Naive thymus-derived CD4-positive, alpha-beta T cell (primary cell): ENCODE data around the gene BPGM. TPM values are rescaled to one million over a fixed set of nuclear protein-coding genes. Genes with fewer than 3 reads are reported as not detected.

Experiments used
- ATAC-seq: fragments of 150-1000 bp; cut with Tn5 transposase; 2 replicates; pipeline ENCODE4 v1.10.0; 2021; ENCODE audit warnings: mild to moderate bottlenecking, moderate library complexity
- CTCF ChIA-PET: fragments of 350-600 bp; sonication (Branson Sonifier 250); formaldehyde crosslinking; loops from one replicate; lab custom pipeline; 2021; ENCODE audit warnings: antibody characterized with exemption; lab: Charles Lee
- POLR2A ChIA-PET: fragments of 350-600 bp; sonication (Branson Sonifier 250); formaldehyde crosslinking; loops from one replicate; lab custom pipeline; 2021; ENCODE audit warnings: antibody characterized with exemption, inconsistent platforms; lab: Charles Lee
- DNase-seq, 9 donors: peaks; one replicate each; pipeline versions ENCODE4 v3.0.0 to v3.0.0-alpha.2; 2020 to 2022; ENCODE audit warnings: mixed read lengths in 1 of 9
- H3K27ac ChIP-seq: one replicate; pipeline ENCODE4 v1.7.0; 2013; ENCODE audit warnings: mild to moderate bottlenecking, low read depth, low read length, moderate library complexity
- H3K27me3 ChIP-seq, 2 donors: one replicate each; pipeline ENCODE4 v1.7.0; 2013; ENCODE audit warnings: low read length in 2 of 2, mild to moderate bottlenecking in 2 of 2, moderate library complexity in 2 of 2; ENCODE audit not compliant: control insufficient read depth in 2 of 2, insufficient read depth in 2 of 2
- H3K36me3 ChIP-seq, 3 experiments: 1 replicate in 2 of 3; 2 replicates in 1 of 3; pipeline ENCODE4 v1.7.0; 2013; ENCODE audit warnings: low read length in 3 of 3, mild to moderate bottlenecking in 3 of 3, moderate library complexity in 1 of 3; ENCODE audit not compliant: insufficient read depth in 3 of 3, control insufficient read depth in 2 of 3
- H3K4me1 ChIP-seq, 2 donors: one replicate each; pipeline ENCODE4 v1.7.0; 2013; ENCODE audit warnings: low read length in 2 of 2, mild to moderate bottlenecking in 2 of 2, moderate library complexity in 1 of 2; ENCODE audit not compliant: control insufficient read depth in 2 of 2, insufficient read depth in 2 of 2
- H3K4me3 ChIP-seq: 2 replicates; pipeline ENCODE4 v1.7.0; 2013; ENCODE audit warnings: mild to moderate bottlenecking, low read length
- H3K9me3 ChIP-seq, 3 experiments: 1 replicate in 2 of 3; 2 replicates in 1 of 3; pipeline ENCODE4 v1.7.0; 2013; ENCODE audit warnings: low read length in 3 of 3; ENCODE audit not compliant: control insufficient read depth in 2 of 3
- H3K27ac Mint-ChIP-seq, 9 donors: one replicate each; pipeline ENCODE4 v1.8.0; 2020 to 2022; ENCODE audit warnings: mixed read lengths in 9 of 9, mild to moderate bottlenecking in 8 of 9, moderate library complexity in 5 of 9, inconsistent platforms in 2 of 9
- H3K27me3 Mint-ChIP-seq, 5 donors: one replicate each; pipeline ENCODE4 v1.8.0; 2021 to 2022; ENCODE audit warnings: mixed read lengths in 5 of 5, mild to moderate bottlenecking in 1 of 5
- H3K36me3 Mint-ChIP-seq, 5 donors: one replicate each; pipeline ENCODE4 v1.8.0; 2020 to 2022; ENCODE audit warnings: mixed read lengths in 5 of 5, mild to moderate bottlenecking in 3 of 5, inconsistent platforms in 1 of 5
- H3K4me1 Mint-ChIP-seq, 7 donors: one replicate each; pipeline ENCODE4 v1.8.0; 2020 to 2022; ENCODE audit warnings: mixed read lengths in 7 of 7, mild to moderate bottlenecking in 3 of 7, inconsistent platforms in 1 of 7
- H3K4me3 Mint-ChIP-seq, 10 donors: one replicate each; pipeline ENCODE4 v1.8.0; 2020 to 2022; ENCODE audit warnings: mild to moderate bottlenecking in 10 of 10, mixed read lengths in 10 of 10, moderate library complexity in 6 of 10, inconsistent platforms in 2 of 10
- H3K9me3 Mint-ChIP-seq, 11 donors: one replicate each; pipeline ENCODE4 v1.8.0; 2020 to 2022; ENCODE audit warnings: mixed read lengths in 11 of 11, mild to moderate bottlenecking in 4 of 11, inconsistent platforms in 1 of 11, moderate library complexity in 1 of 11
- intact Hi-C, 2 donors: fragments of 100-400 bp; cut with micrococcal nuclease; formaldehyde crosslinking; loops; one replicate each; pipeline ENCODE4 v1.15.1; 2023
- polyA plus RNA-seq, 2 donors: library from polyadenylated mRNA; unstranded; fragments of 300-500 nt; fragmentation: Illumina TruSeq; gene quantifications; one replicate each; pipeline ENCODE4 v1.2.3, GENCODE V29; 2021
- total RNA-seq, 6 experiments: library from RNA in 5 of 6; stranded (reverse) in 5 of 6; gene quantifications; 1 replicate in 5 of 6; 2 replicates in 1 of 6; pipeline ENCODE4 v1.2.3 and lab custom pipeline; 2021 to 2026

Gene BPGM
- total and polyA plus RNA-seq, 7 experiments from 2014 or later: 12.7 to 33.9 (median 19.0) TPM

DNA sequence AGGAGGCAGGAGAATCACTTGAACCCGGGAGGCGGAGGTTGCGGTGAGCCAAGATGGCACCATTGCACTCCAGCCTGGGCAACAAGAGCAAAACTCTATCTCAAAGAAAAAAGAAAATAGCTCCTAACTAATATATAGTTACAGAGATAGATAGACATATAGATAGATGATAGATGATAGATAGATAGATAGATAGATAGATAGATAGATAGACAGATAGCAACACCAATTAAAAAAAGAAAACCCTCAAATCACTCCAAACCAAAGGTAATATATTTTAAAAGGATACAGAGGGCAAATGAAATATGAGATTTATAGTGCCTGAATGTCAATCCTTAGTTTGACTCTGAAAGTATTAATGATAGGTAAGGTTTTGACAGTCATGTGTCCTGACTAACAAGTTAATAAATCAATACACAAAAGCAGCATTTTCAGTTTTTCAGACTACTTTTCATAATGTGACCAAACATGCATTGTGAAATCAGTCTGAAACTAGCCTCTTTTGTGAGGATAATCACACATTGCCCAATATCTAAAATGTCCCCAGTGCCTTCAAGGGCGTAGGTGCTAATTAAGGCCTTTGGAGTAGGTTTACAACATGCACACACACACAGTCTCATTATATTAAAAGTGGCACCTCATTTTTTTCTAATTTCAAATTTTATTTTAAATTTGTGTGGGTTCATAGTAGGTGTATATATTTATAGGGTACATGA is 61.2 kb downstream of the BPGM start:
- H3K4me3 Mint-ChIP-seq: no peak overlapping the region
- no peaks in the 10 kb centered on the region for H3K36me3 Mint-ChIP-seq
- ChIA-PET POLR2A (no interaction called here), CTCF (no interaction called here)
- peaks cover 11 to 27% (median 20%) of the 10 kb centered on the region in 7 donors for H3K4me1 Mint-ChIP-seq
- Histone ChIP-seq H3K9me3 (no peaks in the 10 kb centered on the region), H3K4me1 (peaks cover 10 to 15% of the 10 kb centered on the region in 2 donors), H3K27me3 (no peaks in the 10 kb centered on the region), H3K36me3 (no peaks in the 10 kb centered on the region), H3K27ac (no peak overlapping the region), H3K4me3 (no peak overlapping the region)
- intact Hi-C loops: no loop called here
- H3K27ac Mint-ChIP-seq: no peak overlapping the region
- DNase-seq (no peak), ATAC-seq (no peak)
- peaks cover 0 to 4% (median 0%) of the 10 kb centered on the region in 11 donors for H3K9me3 Mint-ChIP-seq
- no peaks in the 10 kb centered on the region for H3K27me3 Mint-ChIP-seq

- DNase-seq (no peak), ATAC-seq (no peak)
- peaks cover 10 to 15% of the 10 kb centered on the region in 2 donors for H3K4me1 ChIP-seq
- H3K36me3 Mint-ChIP-seq: no peaks in the 10 kb centered on the region
- H3K4me1 Mint-ChIP-seq: peaks cover 11 to 32% (median 20%) of the 10 kb centered on the region in 7 donors
- H3K27me3 Mint-ChIP-seq: no peaks in the 10 kb centered on the region
- H3K27me3 ChIP-seq: no peaks in the 10 kb centered on the region
- ChIA-PET POLR2A (interaction anchor here (3.2 kb wide), 1 partner anchor 63 kb away, joined by 14 read pairs; the partner anchor contains the start of gene BPGM), CTCF (interaction anchor here (0.6 to 1.0 kb wide), 3 partner anchors 19 to 79 kb away, joined by 3 read pairs; no protein-coding TSS in a partner anchor)
- peaks cover 0 to 4% (median 0%) of the 10 kb centered on the region in 11 donors for H3K9me3 Mint-ChIP-seq
- intact Hi-C loops: no loop called here
- no peaks in the 10 kb centered on the region for H3K36me3 ChIP-seq
- no peak overlapping the region for H3K27ac ChIP-seq
- H3K4me3 Mint-ChIP-seq: no peak overlapping the region
- H3K9me3 ChIP-seq: no peaks in the 10 kb centered on the region
- H3K4me3 ChIP-seq: no peak overlapping the region
- no peak overlapping the region for H3K27ac Mint-ChIP-seq
These were observed 62.0 kb downstream of the BPGM start for GRCh38 chr7:134708692-134709091.

- H3K4me1 ChIP-seq: peaks cover 10 to 15% of the 10 kb centered on the region in 2 donors
- H3K27ac ChIP-seq: no peak overlapping the region
- Mint-ChIP-seq H3K36me3 (no peaks in the 10 kb centered on the region), H3K9me3 (peaks cover 0 to 4% (median 0%) of the 10 kb centered on the region in 11 donors), H3K27me3 (no peaks in the 10 kb centered on the region), H3K4me3 (no peak overlapping the region), H3K4me1 (peaks cover 11 to 32% (median 20%) of the 10 kb centered on the region in 7 donors), H3K27ac (peak overlapping the region in 1 of 9 donors; percentile 55)
- DNase-seq: no peak
- ChIA-PET POLR2A (interaction anchor here (3.2 kb wide), 1 partner anchor 63 kb away, joined by 14 read pairs; the partner anchor contains the start of gene BPGM), CTCF (interaction anchor here (0.6 to 1.0 kb wide), 3 partner anchors 19 to 80 kb away, joined by 3 read pairs; no protein-coding TSS in a partner anchor)
- H3K4me3 ChIP-seq: no peak overlapping the region
- no peaks in the 10 kb centered on the region for H3K36me3 ChIP-seq
- no peaks in the 10 kb centered on the region for H3K27me3 ChIP-seq
- ATAC-seq: no peak
- no peaks in the 10 kb centered on the region for H3K9me3 ChIP-seq
- intact Hi-C loops: no loop called here
These were observed 62.5 kb downstream of the BPGM start for GRCh38 chr7:134709197-134709596.

DNA sequence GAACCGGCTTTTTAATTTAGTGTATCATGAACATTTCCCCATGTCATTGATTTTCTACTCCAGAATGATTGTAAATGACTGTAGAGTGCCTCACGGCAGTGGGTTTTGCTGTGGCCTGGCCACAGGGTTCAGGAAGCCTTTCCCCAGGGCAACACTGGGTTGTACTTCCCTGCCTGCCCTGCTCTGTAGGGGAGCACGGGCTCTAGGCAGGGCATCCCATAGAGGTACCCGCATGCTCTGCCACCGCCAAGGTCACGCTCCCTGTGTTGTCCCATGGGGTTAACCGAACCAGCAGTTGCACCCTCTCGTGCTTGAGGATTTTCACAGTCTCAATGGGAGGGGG is 63.8 kb downstream of the BPGM start:
- Mint-ChIP-seq H3K4me3 (peak overlapping the region; percentile 32 to 77 (median 66)), H3K27ac (peak overlapping the region; percentile 86 to 99 (median 94)), H3K9me3 (peaks cover 0 to 4% (median 0%) of the 10 kb centered on the region in 11 donors), H3K4me1 (peaks cover 11 to 32% (median 22%) of the 10 kb centered on the region in 7 donors), H3K27me3 (no peaks in the 10 kb centered on the region), H3K36me3 (no peaks in the 10 kb centered on the region)
- ATAC-seq (peak; percentile 1), DNase-seq (peak in 1 of 9 donors; percentile 12)
- peaks cover 10 to 15% of the 10 kb centered on the region in 2 donors for H3K4me1 ChIP-seq
- H3K9me3 ChIP-seq: no peaks in the 10 kb centered on the region
- no peaks in the 10 kb centered on the region for H3K36me3 ChIP-seq
- H3K4me3 ChIP-seq: peak overlapping the region; percentile 15
- H3K27me3 ChIP-seq: no peaks in the 10 kb centered on the region
- CTCF ChIA-PET: interaction anchor here (0.8 to 1.4 kb wide), 3 partner anchors 10 to 103 kb away, joined by 3 to 7 read pairs (median 4); no protein-coding TSS in a partner anchor
- intact Hi-C loops: loop anchor here (2.0 to 5.0 kb wide), 3 partner anchors 42 to 462 kb away; partner anchors contain the start of gene CYREN (in 1 of the 2)
- peak overlapping the region; percentile 77 for H3K27ac ChIP-seq
- POLR2A ChIA-PET: interaction anchor here (0.8 to 3.2 kb wide), 6 partner anchors 9 to 65 kb away, joined by 3 to 14 read pairs (median 4); partner anchors contain the start of gene BPGM

GRCh38 chr7:134710854-134711624 is 64.4 kb downstream of the BPGM start:
- Mint-ChIP-seq H3K4me1 (peaks cover 11 to 32% (median 22%) of the 10 kb centered on the region in 7 donors), H3K4me3 (peak overlapping the region; percentile 32 to 77 (median 66)), H3K9me3 (peaks cover 0 to 4% (median 0%) of the 10 kb centered on the region in 11 donors), H3K36me3 (no peaks in the 10 kb centered on the region), H3K27me3 (no peaks in the 10 kb centered on the region), H3K27ac (peak overlapping the region; percentile 86 to 99 (median 94))
- ChIA-PET CTCF (interaction anchor here (0.8 to 1.4 kb wide), 4 partner anchors 10 to 103 kb away, joined by 3 to 8 read pairs (median 6); no protein-coding TSS in a partner anchor), POLR2A (interaction anchor here (0.6 to 3.2 kb wide), 10 partner anchors 9 to 185 kb away, joined by 3 to 14 read pairs (median 4); partner anchors contain the start of gene BPGM)
- Histone ChIP-seq H3K27me3 (no peaks in the 10 kb centered on the region), H3K4me3 (peak overlapping the region; percentile 15), H3K27ac (peak overlapping the region; percentile 77), H3K4me1 (peaks cover 10 to 15% of the 10 kb centered on the region in 2 donors), H3K9me3 (no peaks in the 10 kb centered on the region), H3K36me3 (no peaks in the 10 kb centered on the region)
- peak; percentile 15 to 92 (median 88) for DNase-seq
- ATAC-seq: peak; percentile 96
- intact Hi-C loops: loop anchor here (1.0 to 5.0 kb wide), 6 partner anchors 41 to 461 kb away; partner anchors contain the start of genes BPGM (in 2 of the 2) and CYREN (in 1 of the 2)

DNA sequence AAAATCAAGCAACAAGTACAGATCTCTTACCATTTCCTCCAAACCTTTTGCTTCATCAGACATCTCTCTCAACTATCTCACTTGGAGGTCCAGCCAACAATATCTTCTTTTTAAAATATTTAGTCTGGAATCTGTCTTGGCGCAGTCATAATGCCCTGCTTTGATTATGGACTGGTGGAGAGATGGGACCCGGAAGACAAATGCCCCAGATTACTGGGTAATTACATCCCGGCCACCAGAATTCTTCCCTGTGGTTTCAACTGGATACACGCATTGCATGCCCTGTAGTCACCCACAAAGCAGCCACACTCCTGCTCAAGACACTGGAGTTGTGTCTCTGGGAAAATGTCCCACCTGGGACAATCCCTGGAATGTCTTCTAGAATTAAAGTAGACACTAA is 65.5 kb downstream of the BPGM start:
- intact Hi-C loops: loop anchor here (5.0 kb wide), 2 partner anchors 40 to 460 kb away; partner anchors contain the start of gene CYREN (in 1 of the 2)
- CTCF ChIA-PET: no interaction called here
- H3K27ac Mint-ChIP-seq: peak overlapping the region in 8 of 9 donors; percentile 15 to 94 (median 87)

More for the DNA sequence above, 65.5 kb downstream of the BPGM start:
- peaks cover 11 to 32% (median 22%) of the 10 kb centered on the region in 7 donors for H3K4me1 Mint-ChIP-seq
- H3K27me3 Mint-ChIP-seq: no peaks in the 10 kb centered on the region
- H3K9me3 ChIP-seq: no peaks in the 10 kb centered on the region
- H3K36me3 ChIP-seq: no peaks in the 10 kb centered on the region
- H3K4me3 Mint-ChIP-seq: peak overlapping the region in 1 of 10 donors; percentile 68
- no peak for DNase-seq
- no peak overlapping the region for H3K4me3 ChIP-seq
- peaks cover 10 to 15% of the 10 kb centered on the region in 2 donors for H3K4me1 ChIP-seq
- H3K27me3 ChIP-seq: no peaks in the 10 kb centered on the region
- peaks cover 0 to 4% (median 0%) of the 10 kb centered on the region in 11 donors for H3K9me3 Mint-ChIP-seq
- POLR2A ChIA-PET: no interaction called here
- H3K27ac ChIP-seq: peak overlapping the region; percentile 77
- ATAC-seq: no peak
- peaks cover 0 to 3% (median 0%) of the 10 kb centered on the region in 5 donors for H3K36me3 Mint-ChIP-seq
